Endometrial microvascular endothelial cells (primary cell): ENCODE data around the gene PXK. TPM values are rescaled to one million over a fixed set of nuclear protein-coding genes. Genes with fewer than 3 reads are reported as not detected.

Source experiments
- in situ Hi-C: cut with HindIII; loops from 2 replicates; pipeline ENCODE4 v1.10.0; 2017; ENCODE audit warnings: low sequenced_read_pairs, low pct_unique_long_range_greater_than_20kb; ENCODE audit errors: inconsistent ontology term
- total RNA-seq: library from RNA; depleted of rRNA; stranded (reverse); fragments of >200 nt; gene quantifications from one replicate; pipeline ENCODE4 v1.2.3, GENCODE V29; 2015; ENCODE audit errors: inconsistent ontology term

Gene PXK
- total RNA-seq, 1 donor from 2014 or later: 16.0 TPM

- in situ Hi-C loops: no loop called here
Observed at GRCh38 chr3:58369876-58370275, 37.2 kb downstream of the PXK start.

- in situ Hi-C loops: no loop called here
Observed at GRCh38 chr3:58370407-58370806, 37.7 kb downstream of the PXK start.

GRCh38 chr3:58371754-58372153, 39.1 kb downstream of the PXK start:
- in situ Hi-C loops: no loop called here

- in situ Hi-C loops: no loop called here
Observed at GRCh38 chr3:58375254-58375653, 42.6 kb downstream of the PXK start.

GRCh38 chr3:58377168-58377567, 44.5 kb downstream of the PXK start:
- in situ Hi-C loops: no loop called here

- in situ Hi-C loops: no loop called here
Observed at GRCh38 chr3:58377750-58378149, 45.1 kb downstream of the PXK start.

GRCh38 chr3:58379351-58380073, 46.8 kb downstream of the PXK start:
- in situ Hi-C loops: no loop called here

GRCh38 chr3:58383476-58383875, 50.8 kb downstream of the PXK start:
- in situ Hi-C loops: no loop called here

- in situ Hi-C loops: no loop called here
Observed at GRCh38 chr3:58383904-58384303, 51.2 kb downstream of the PXK start.

GRCh38 chr3:58384381-58385090, 51.8 kb downstream of the PXK start:
- in situ Hi-C loops: no loop called here

GRCh38 chr3:58386626-58387365, 54.1 kb downstream of the PXK start:
- in situ Hi-C loops: no loop called here

GRCh38 chr3:58387650-58388546, 55.2 kb downstream of the PXK start:
- in situ Hi-C loops: no loop called here

GRCh38 chr3:58388550-58389091, 55.9 kb downstream of the PXK start:
- in situ Hi-C loops: no loop called here

- in situ Hi-C loops: no loop called here
Observed at GRCh38 chr3:58391156-58391865, 58.6 kb downstream of the PXK start.

GRCh38 chr3:58392181-58392580, 59.5 kb downstream of the PXK start:
- in situ Hi-C loops: no loop called here

- in situ Hi-C loops: no loop called here
Observed at GRCh38 chr3:58394339-58394738, 61.6 kb downstream of the PXK start.

- in situ Hi-C loops: no loop called here
Observed at GRCh38 chr3:58398669-58399333, 66.1 kb downstream of the PXK start.
